Adrenal gland (tissue), 12 donors: ENCODE measurements around the gene ITPKA. TPM values are rescaled to one million over a fixed set of nuclear protein-coding genes. Genes with fewer than 3 reads are reported as not detected.

Source experiments
- DNase-seq, 7 donors: peaks; one replicate each; pipeline ENCODE4 v3.0.0-alpha.2; 2019 to 2020
- H3K27ac ChIP-seq, 5 donors: fragments of 200-600 bp; sonication (generic) in 4 of 5; 1 replicate in 3 of 5; 2 replicates in 2 of 5; pipeline versions ENCODE4 v1.5.1 to v1.8.0; 2016 to 2020; ENCODE audit warnings: mild to moderate bottlenecking in 1 of 5
- H3K27me3 ChIP-seq: fragments of 200-600 bp; 2 replicates; pipeline ENCODE4 v1.8.0; 2021
- H3K36me3 ChIP-seq, 2 donors: fragments of 200-600 bp; replicated peaks in 1 of 2; 1 replicate in 1 of 2; 2 replicates in 1 of 2; pipeline versions ENCODE4 v1.5.1 to v1.8.0; 2018 to 2022
- H3K4me1 ChIP-seq, 2 donors: fragments of 200-600 bp; replicated peaks in 1 of 2; 1 replicate in 1 of 2; 2 replicates in 1 of 2; pipeline versions ENCODE4 v1.5.1 to v1.8.0; 2018 to 2021
- H3K4me3 ChIP-seq, 4 donors: fragments of 200-600 bp; sonication (generic) in 3 of 4; one replicate each; pipeline ENCODE4 v1.5.1; 2016 to 2018
- H3K9me3 ChIP-seq, 3 donors: fragments of 200-600 bp; sonication (generic) in 1 of 3; replicated peaks in 1 of 3; 1 replicate in 2 of 3; 2 replicates in 1 of 3; pipeline versions ENCODE4 v1.5.1 to v1.8.0; 2016 to 2021
- CTCF ChIP-seq, 6 experiments: fragments of 450-650 bp in 4 of 6; fragments of 200-600 bp in 2 of 6; sonication (generic) in 1 of 6; IDR thresholded peaks; 1 replicate in 5 of 6; 2 replicates in 1 of 6; pipeline versions ENCODE4 v1.5.1 to v1.8.0; 2016 to 2021; ENCODE audit warnings: antibody characterized with exemption in 6 of 6, mild to moderate bottlenecking in 2 of 6, moderate library complexity in 1 of 6
- POLR2A ChIP-seq, 2 donors: fragments of 450-650 bp; IDR thresholded peaks; one replicate each; pipeline ENCODE4 v1.6.1; 2017; ENCODE audit warnings: antibody characterized with exemption in 2 of 2, mild to moderate bottlenecking in 2 of 2, moderate library complexity in 1 of 2
- WGBS, 4 donors: extraction: QIAGEN DNeasy Blood & Tissue Kit in 2 of 4; methylation state at CpG; one replicate each; pipeline versions ENCODE4 v1.1.5 to v1.1.7; 2013 to 2017; 5-methylcytosine and 5-hydroxymethylcytosine counted together
- intact Hi-C, 2 donors: fragments of 100-400 bp; cut with DNase I; formaldehyde crosslinking; loops; one replicate each; pipeline versions ENCODE4 v1.14.1 to v1.15.0; 2022 to 2023
- polyA plus RNA-seq, 3 donors: library from polyadenylated mRNA; stranded (reverse); fragments of 200-250 nt in 2 of 3; fragments of 350-450 nt in 1 of 3; fragmentation: Illumina TruSeq in 1 of 3; extraction: RNeasy Lipid Tissue Mini Kit (QIAGEN cat#74804) in 1 of 3; gene quantifications; one replicate each; pipeline ENCODE4 v1.2.3, GENCODE V29; 2013 to 2014
- total RNA-seq, 9 donors: library from RNA; depleted of rRNA in 4 of 9; stranded (reverse); fragments of >200 nt in 4 of 9; fragments of 120-200 nt in 1 of 9; fragmentation: NEBNext Ultra II Directional in 1 of 9; extraction: Animal tissue kit (Norgen Biotek cat#: 25700) in 1 of 9; gene quantifications; one replicate each; pipeline versions ENCODE4 v1.1.0 to v1.2.4, GENCODE V29; 2013 to 2023
- donor health status: healthy with polysubstance abuse.
- donor health status: Bipolar disorder and iron deficiency.
- donor health status: DM: yes; HTN: yes; CAD: no.
- donor health status: DM: no; HTN: no; CAD: no.
- donor health status: DM: no; HTN: no; CAD: no.
- donor health status: DM: yes; HTN: yes; CAD: no.

Gene ITPKA
- total and polyA plus RNA-seq, 12 donors = 0.73 to 33.0 (median 14.4) TPM

GRCh38 chr15:41482110-41482877, 11.4 kb upstream of the ITPKA start:
- Histone ChIP-seq H3K4me3 (no peak overlapping the region), H3K27me3 (no peaks in the 10 kb centered on the region), H3K9me3 (no peaks in the 10 kb centered on the region), H3K27ac (no peak overlapping the region), H3K4me1 (peaks cover 0 to 6% of the 10 kb centered on the region in 2 donors), H3K36me3 (peaks cover 0 to 48% of the 10 kb centered on the region in 2 donors)
- no peak for DNase-seq
- WGBS, 4 donors = 95 to 97% (median 96%) methylated on average over 9 of the region's 9 CpGs
- intact Hi-C loops = no loop called here
- no peak for TF ChIP-seq CTCF (IDR thresholded peaks at IDR 0.05)
- TF ChIP-seq POLR2A (IDR thresholded peaks at IDR 0.05) = no peak

GRCh38 chr15:41483115-41483514, 10.6 kb upstream of the ITPKA start:
- no peak overlapping the region for H3K27ac ChIP-seq
- H3K27me3 ChIP-seq = no peaks in the 10 kb centered on the region
- no peak overlapping the region for H3K4me3 ChIP-seq
- peaks cover 0 to 42% of the 10 kb centered on the region in 2 donors for H3K36me3 ChIP-seq
- intact Hi-C loops = no loop called here
- no peaks in the 10 kb centered on the region for H3K4me1 ChIP-seq
- no peak for DNase-seq
- TF ChIP-seq POLR2A (IDR thresholded peaks at IDR 0.05) (no peak), CTCF (IDR thresholded peaks at IDR 0.05) (no peak)
- no peaks in the 10 kb centered on the region for H3K9me3 ChIP-seq

- no peaks in the 10 kb centered on the region for H3K9me3 ChIP-seq
- intact Hi-C loops = no loop called here
- H3K27me3 ChIP-seq = no peaks in the 10 kb centered on the region
- no peak overlapping the region for H3K27ac ChIP-seq
- no peaks in the 10 kb centered on the region for H3K4me1 ChIP-seq
- whole genome bisulfite sequencing, 4 donors = 56 to 97% (median 88%) methylated on average over 2 of the region's 2 CpGs
- H3K4me3 ChIP-seq = no peak overlapping the region
- TF ChIP-seq POLR2A (IDR thresholded peaks at IDR 0.05) (no peak), CTCF (IDR thresholded peaks at IDR 0.05) (no peak)
- peaks cover 0 to 38% of the 10 kb centered on the region in 2 donors for H3K36me3 ChIP-seq
- DNase-seq = no peak
These were observed 10.2 kb upstream of the ITPKA start for GRCh38 chr15:41483519-41483918.

GRCh38 chr15:41484937-41485625, 8.6 kb upstream of the ITPKA start:
- Histone ChIP-seq H3K4me1 (no peaks in the 10 kb centered on the region), H3K4me3 (no peak overlapping the region), H3K9me3 (no peaks in the 10 kb centered on the region), H3K27me3 (no peaks in the 10 kb centered on the region), H3K36me3 (peaks cover 0 to 22% of the 10 kb centered on the region in 2 donors), H3K27ac (no peak overlapping the region)
- intact Hi-C loops = no loop called here
- 85 to 87% (median 86%) methylated on average over 7 to 11 of the region's 11 CpGs for WGBS, 4 donors
- TF ChIP-seq CTCF (IDR thresholded peaks at IDR 0.05) (no peak), POLR2A (IDR thresholded peaks at IDR 0.05) (no peak)
- no peak for DNase-seq
